A549 (cell line): Measurements from ENCODE around the gene SHC1. TPM values are rescaled to one million over a fixed set of nuclear protein-coding genes. Genes with fewer than 3 reads are reported as not detected.

ENCODE experiments used
- ATAC-seq, 2 experiments: fragments of 200-7000 bp in 1 of 2; fragments of >200 bp in 1 of 2; cut with Nextera tagmentation in 1 of 2; cut with Tn5 transposase in 1 of 2; 3 replicates each; pipeline versions ENCODE4 v1.8.0 to v1.9.1; 2018 to 2020; ENCODE audit warnings: mild to moderate bottlenecking in 1 of 2, moderate library complexity in 1 of 2
- CTCF ChIA-PET: fragments of 300-600 bp; sonication (Branson Sonifier 250); formaldehyde crosslinking; extraction: SDS; loops from one replicate; lab custom pipeline; 2021; ENCODE audit warnings: antibody characterized with exemption, inconsistent platforms; lab: Yijun Ruan, JAX
- POLR2A ChIA-PET: fragments of 350-600 bp; formaldehyde crosslinking; extraction: SDS; loops from one replicate; lab custom pipeline; 2021; ENCODE audit warnings: antibody characterized with exemption, inconsistent platforms; lab: Yijun Ruan, JAX
- DNase-seq, 2 experiments: peaks; one replicate each; pipeline versions ENCODE4 v3.0.0 to v3.0.0-alpha.2; 2011 to 2016; ENCODE audit warnings: low read depth in 1 of 2, low spot score in 1 of 2
- FAIRE-seq: peaks from 2 replicates; lab custom pipeline; 2011; peaks lifted over from hg19 to GRCh38; lab: Jason Lieb, UNC
- H3K27ac ChIP-seq, 2 experiments: fragments of >200 bp; sonication (Bioruptor Twin); formaldehyde crosslinking; 3 replicates each; pipeline ENCODE4 v1.5.1; 2016 to 2017
- H3K4me1 ChIP-seq: fragments of >200 bp; sonication (Bioruptor Twin); formaldehyde crosslinking; 3 replicates; pipeline ENCODE4 v1.6.1; 2016
- H3K4me2 ChIP-seq: fragments of >200 bp; sonication (Bioruptor Twin); formaldehyde crosslinking; 3 replicates; pipeline ENCODE4 v1.6.1; 2016
- H3K4me3 ChIP-seq: fragments of >200 bp; sonication (Bioruptor Twin); formaldehyde crosslinking; 3 replicates; pipeline ENCODE4 v1.5.1; 2016
- H3K9me3 ChIP-seq: fragments of >200 bp; sonication (Bioruptor Twin); formaldehyde crosslinking; 3 replicates; pipeline ENCODE4 v1.6.1; 2016
- BHLHE40 ChIP-seq: IDR thresholded peaks from 2 replicates; pipeline ENCODE4 v1.6.1; 2012; ENCODE audit warnings: low read depth, low read length, inconsistent platforms
- CTCF ChIP-seq: fragments of >200 bp; sonication (Bioruptor Twin); formaldehyde crosslinking; IDR thresholded peaks from 3 replicates; pipeline ENCODE4 v1.5.1; 2016
- EHF ChIP-seq: fragments of 250-450 bp; sonication (Bioruptor Pico); IDR thresholded peaks from 2 replicates; pipeline ENCODE4 v1.5.0; 2020; ENCODE audit warnings: mild to moderate bottlenecking
- FOSB ChIP-seq: fragments of 250-450 bp; sonication (Bioruptor Pico); IDR thresholded peaks from 2 replicates; pipeline ENCODE4 v1.5.0; 2020; ENCODE audit warnings: mild to moderate bottlenecking, moderate library complexity
- FOSL2 ChIP-seq, 2 experiments: fragments of 450-650 bp in 1 of 2; fragments of >200 bp in 1 of 2; sonication (Bioruptor Twin) in 1 of 2; formaldehyde crosslinking; IDR thresholded peaks; 2 replicates each; pipeline versions ENCODE4 v1.5.0 to v1.6.1; 2016 to 2020; ENCODE audit warnings: mild to moderate bottlenecking in 1 of 2, moderate library complexity in 1 of 2
- GATA3 ChIP-seq: IDR thresholded peaks from 2 replicates; pipeline ENCODE4 v1.6.1; 2012; ENCODE audit warnings: borderline replicate concordance
- HDAC2 ChIP-seq: fragments of 200-600 bp; sonication (generic); IDR thresholded peaks from 2 replicates; pipeline ENCODE4 v1.6.1; 2016
- HOXA7 ChIP-seq: fragments of 250-450 bp; sonication (Bioruptor Pico); IDR thresholded peaks from 2 replicates; pipeline ENCODE4 v1.5.0; 2020; ENCODE audit warnings: mild to moderate bottlenecking, moderate library complexity
- HOXB13 ChIP-seq: fragments of 250-450 bp; sonication (Bioruptor Pico); IDR thresholded peaks from 2 replicates; pipeline ENCODE4 v1.5.0; 2020; ENCODE audit warnings: low read depth, mild to moderate bottlenecking, moderate library complexity
- HOXB5 ChIP-seq: fragments of 250-450 bp; sonication (Bioruptor Pico); IDR thresholded peaks from 2 replicates; pipeline ENCODE4 v1.5.0; 2020; ENCODE audit warnings: mild to moderate bottlenecking, moderate library complexity
- JUN ChIP-seq, 2 experiments: fragments of >200 bp; sonication (Bioruptor Twin); formaldehyde crosslinking; IDR thresholded peaks; 2 replicates in 1 of 2; 3 replicates in 1 of 2; pipeline ENCODE4 v1.6.1; 2016 to 2017
- KDM5A ChIP-seq: fragments of 200-600 bp; sonication (generic); IDR thresholded peaks from 2 replicates; pipeline ENCODE4 v1.6.1; 2016; ENCODE audit warnings: antibody characterized with exemption, mild to moderate bottlenecking
- MAZ ChIP-seq: fragments of 150-350 bp; IDR thresholded peaks from 2 replicates; pipeline ENCODE4 v1.6.1; 2014; ENCODE audit warnings: antibody characterized with exemption, low read depth, low read length, borderline replicate concordance
- NPAS2 ChIP-seq: fragments of 250-450 bp; sonication (Bioruptor Pico); IDR thresholded peaks from 2 replicates; pipeline ENCODE4 v1.8.0; 2022; ENCODE audit warnings: mild to moderate bottlenecking, moderate library complexity, borderline replicate concordance
- POLR2A ChIP-seq: IDR thresholded peaks from 2 replicates; pipeline ENCODE4 v1.6.1; 2012; ENCODE audit warnings: mild to moderate bottlenecking, low read length
- POLR2AphosphoS2 ChIP-seq: conservative IDR thresholded peaks from 2 replicates; pipeline ENCODE4 v1.6.1; 2012; ENCODE audit warnings: low read length, improper control_type of control experiment, inconsistent platforms
- RAD21 ChIP-seq, 2 experiments: fragments of >200 bp in 1 of 2; sonication (Bioruptor Twin) in 1 of 2; formaldehyde crosslinking in 1 of 2; IDR thresholded peaks in 1 of 2; conservative IDR thresholded peaks in 1 of 2; 2 replicates in 1 of 2; 3 replicates in 1 of 2; pipeline ENCODE4 v1.6.1; 2012 to 2018; ENCODE audit warnings: inconsistent platforms in 1 of 2
- RARB ChIP-seq: fragments of 250-450 bp; sonication (Bioruptor Pico); IDR thresholded peaks from 2 replicates; pipeline ENCODE4 v1.8.0; 2021; ENCODE audit warnings: mild to moderate bottlenecking, moderate library complexity
- RFX5 ChIP-seq: fragments of 450-650 bp; IDR thresholded peaks from 2 replicates; pipeline ENCODE4 v1.7.1; 2014; ENCODE audit warnings: antibody characterized with exemption, mild to moderate bottlenecking, moderate library complexity
- SMC3 ChIP-seq: fragments of >200 bp; sonication (Bioruptor Twin); formaldehyde crosslinking; IDR thresholded peaks from 3 replicates; pipeline ENCODE4 v1.6.1; 2018; ENCODE audit warnings: inconsistent platforms
- TFCP2L1 ChIP-seq: fragments of 250-450 bp; sonication (Bioruptor Pico); IDR thresholded peaks from 2 replicates; pipeline ENCODE4 v1.5.0; 2021; ENCODE audit warnings: mild to moderate bottlenecking
- ZNF302 ChIP-seq: fragments of 250-450 bp; sonication (Bioruptor Pico); IDR thresholded peaks from 2 replicates; pipeline ENCODE4 v1.9.0; 2021; ENCODE audit warnings: inconsistent platforms, mild to moderate bottlenecking, moderate library complexity
- whole genome bisulfite sequencing: methylation state at CpG from one replicate; pipeline ENCODE4 v1.1.6; 2017; ENCODE audit errors: missing lambda C conversion rate; 5-methylcytosine and 5-hydroxymethylcytosine counted together
- polyA plus RNA-seq, 4 experiments: library from polyadenylated mRNA; depleted of rRNA in 3 of 4; stranded (reverse); fragments of >200 nt; fragmentation: RNase III in 1 of 4; extraction: RNeasy Plus Mini Kit Qiagen cat#74134 plus additional on column Dnase treatment in 1 of 4; gene quantifications; 2 replicates in 3 of 4; 3 replicates in 1 of 4; pipeline ENCODE4 v1.2.3, GENCODE V29; 2011 to 2017
- TF ChIP-seq, protein P1 (sequence below): IDR thresholded peaks from 2 replicates; pipeline ENCODE4 v1.6.1; 2012
- TF ChIP-seq, protein P2 (sequence below): fragments of 250-450 bp; sonication (Bioruptor Pico); IDR thresholded peaks from 2 replicates; pipeline ENCODE4 v1.5.0; 2020; ENCODE audit warnings: low read depth, mild to moderate bottlenecking, moderate library complexity
- TF ChIP-seq, protein P3 (sequence below): IDR thresholded peaks from 2 replicates; pipeline ENCODE4 v1.6.1; 2012
- TF ChIP-seq, protein P4 (sequence below): fragments of 250-450 bp; sonication (Bioruptor Pico); IDR thresholded peaks from 2 replicates; pipeline ENCODE4 v1.5.0; 2021; ENCODE audit warnings: mild to moderate bottlenecking, moderate library complexity, borderline replicate concordance

Gene SHC1
- polyA plus RNA-seq, 2 of the 4 experiments (the other 2 are of a cell fraction), result 118 to 174 TPM

GRCh38 chr1:154962156-154962749 lies 8.3 kb downstream of the SHC1 start:
- 11% methylated on average over 25 of the region's 25 CpGs for WGBS
- Histone ChIP-seq H3K4me1 (peaks cover 26% of the 10 kb centered on the region), H3K4me2 (peak overlapping the region; percentile 99), H3K9me3 (no peaks in the 10 kb centered on the region), H3K4me3 (peak overlapping the region; percentile 74), H3K27ac (peak overlapping the region; percentile 97)
- ChIA-PET POLR2A (interaction anchor here (2.8 kb wide), 1 partner anchor 10 kb away, joined by 67 read pairs; the partner anchor contains the start of genes CKS1B and SHC1), CTCF (interaction anchor here (0.5 to 3.4 kb wide), 7 partner anchors 10 to 470 kb away, joined by 3 to 19 read pairs (median 4); partner anchors contain the start of gene PMVK)
- peak in 1 of 2 experiments; percentile 51 for DNase-seq
- peak; percentile 12 to 25 for ATAC-seq
- no peak for FAIRE-seq
- TF ChIP-seq RAD21 (conservative IDR thresholded peaks at IDR 0.05 in 1 of 2, IDR thresholded peaks at IDR 0.05 in 1 of 2) (peak in 1 of 2 experiments; percentile 16; a peak in 1 of 5 replicates), BHLHE40 (no peak)
- TF ChIP-seq, protein P1, sequence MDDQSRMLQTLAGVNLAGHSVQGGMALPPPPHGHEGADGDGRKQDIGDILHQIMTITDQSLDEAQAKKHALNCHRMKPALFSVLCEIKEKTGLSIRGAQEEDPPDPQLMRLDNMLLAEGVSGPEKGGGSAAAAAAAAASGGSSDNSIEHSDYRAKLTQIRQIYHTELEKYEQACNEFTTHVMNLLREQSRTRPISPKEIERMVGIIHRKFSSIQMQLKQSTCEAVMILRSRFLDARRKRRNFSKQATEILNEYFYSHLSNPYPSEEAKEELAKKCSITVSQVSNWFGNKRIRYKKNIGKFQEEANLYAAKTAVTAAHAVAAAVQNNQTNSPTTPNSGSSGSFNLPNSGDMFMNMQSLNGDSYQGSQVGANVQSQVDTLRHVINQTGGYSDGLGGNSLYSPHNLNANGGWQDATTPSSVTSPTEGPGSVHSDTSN, result 0 out of 2 replicates have a peak, but pooled peaks have one; percentile 10

- ATAC-seq (peak; percentile 82 to 90), FAIRE-seq (no peak), DNase-seq (peak; percentile 76 to 81)
- CTCF ChIA-PET, result interaction anchor here (0.5 to 3.4 kb wide), 9 partner anchors 9 to 1189 kb away, joined by 3 to 19 read pairs (median 4); partner anchors contain the start of gene PMVK
- peak within 1 kb of the TSS; percentile 99 for H3K4me2 ChIP-seq
- H3K9me3 ChIP-seq, result no peaks in the 10 kb centered on the region
- POLR2A ChIA-PET, result interaction anchor here (0.7 to 2.8 kb wide), 7 partner anchors 11 to 103 kb away, joined by 3 to 67 read pairs (median 4); partner anchors contain the start of genes CKS1B, EFNA4, FLAD1 and SHC1
- peaks cover 30% of the 10 kb centered on the region for H3K4me1 ChIP-seq
- H3K27ac ChIP-seq, result peak within 1 kb of the TSS; percentile 97
- H3K4me3 ChIP-seq, result peak within 1 kb of the TSS; percentile 74
- under 1% methylated on average over 18 of the region's 93 CpGs for WGBS
- TF ChIP-seq TFCP2L1, result peak; percentile 72
- TF ChIP-seq CTCF, result peak; percentile 90
- 0 out of 2 replicates have a peak, but pooled peaks have one; percentile 34 for TF ChIP-seq RARB
- peak; percentile 82; the same call in 1 of the 2 replicates for TF ChIP-seq HOXA7 (CRISPR knock-in tag)
- no peak for TF ChIP-seq HDAC2
- TF ChIP-seq, protein P2, sequence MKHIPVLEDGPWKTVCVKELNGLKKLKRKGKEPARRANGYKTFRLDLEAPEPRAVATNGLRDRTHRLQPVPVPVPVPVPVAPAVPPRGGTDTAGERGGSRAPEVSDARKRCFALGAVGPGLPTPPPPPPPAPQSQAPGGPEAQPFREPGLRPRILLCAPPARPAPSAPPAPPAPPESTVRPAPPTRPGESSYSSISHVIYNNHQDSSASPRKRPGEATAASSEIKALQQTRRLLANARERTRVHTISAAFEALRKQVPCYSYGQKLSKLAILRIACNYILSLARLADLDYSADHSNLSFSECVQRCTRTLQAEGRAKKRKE, result peak; percentile 64; the same call in 1 of the 2 replicates
- 0 out of 2 replicates have a peak, but pooled peaks have one; percentile 83 for TF ChIP-seq MAZ
- TF ChIP-seq, protein P3, sequence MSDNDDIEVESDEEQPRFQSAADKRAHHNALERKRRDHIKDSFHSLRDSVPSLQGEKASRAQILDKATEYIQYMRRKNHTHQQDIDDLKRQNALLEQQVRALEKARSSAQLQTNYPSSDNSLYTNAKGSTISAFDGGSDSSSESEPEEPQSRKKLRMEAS, result peak; percentile 69; the same call in 1 of the 2 replicates
- 0 out of 2 replicates have a peak, but pooled peaks have one; percentile 26 for TF ChIP-seq RFX5
- peak; percentile 79 for TF ChIP-seq SMC3
- TF ChIP-seq, protein P4, sequence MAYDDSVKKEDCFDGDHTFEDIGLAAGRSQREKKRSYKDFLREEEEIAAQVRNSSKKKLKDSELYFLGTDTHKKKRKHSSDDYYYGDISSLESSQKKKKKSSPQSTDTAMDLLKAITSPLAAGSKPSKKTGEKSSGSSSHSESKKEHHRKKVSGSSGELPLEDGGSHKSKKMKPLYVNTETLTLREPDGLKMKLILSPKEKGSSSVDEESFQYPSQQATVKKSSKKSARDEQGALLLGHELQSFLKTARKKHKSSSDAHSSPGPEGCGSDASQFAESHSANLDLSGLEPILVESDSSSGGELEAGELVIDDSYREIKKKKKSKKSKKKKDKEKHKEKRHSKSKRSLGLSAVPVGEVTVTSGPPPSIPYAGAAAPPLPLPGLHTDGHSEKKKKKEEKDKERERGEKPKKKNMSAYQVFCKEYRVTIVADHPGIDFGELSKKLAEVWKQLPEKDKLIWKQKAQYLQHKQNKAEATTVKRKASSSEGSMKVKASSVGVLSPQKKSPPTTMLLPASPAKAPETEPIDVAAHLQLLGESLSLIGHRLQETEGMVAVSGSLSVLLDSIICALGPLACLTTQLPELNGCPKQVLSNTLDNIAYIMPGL (CRISPR knock-in tag), result no peak; the same call in 1 of the 2 replicates
- peak; percentile 56; the same call in 1 of the 2 replicates for TF ChIP-seq BHLHE40
- no peak for TF ChIP-seq HOXB13 (CRISPR knock-in tag)
- peak; percentile 46; the same call in 1 of the 2 replicates for TF ChIP-seq GATA3
- TF ChIP-seq FOSB (CRISPR knock-in tag), result peak; percentile 63; the same call in 1 of the 2 replicates
- peak; percentile 69; the same call in 1 of the 2 replicates for TF ChIP-seq HOXB5 (CRISPR knock-in tag)
- TF ChIP-seq NPAS2 (CRISPR knock-in tag), result no peak
- peak; percentile 69 to 98; a peak in 4 of 5 replicates for TF ChIP-seq JUN (IDR thresholded peaks at IDR 0.05)
- TF ChIP-seq POLR2A, result peak; percentile 66
- no peak for TF ChIP-seq FOSL2 (IDR thresholded peaks at IDR 0.05)
- TF ChIP-seq FOSL2 (CRISPR knock-in tag; IDR thresholded peaks at IDR 0.05), result peak; percentile 30
- TF ChIP-seq ZNF302 (CRISPR knock-in tag), result no peak
- peak in 1 of 2 experiments; percentile 81; a peak in 4 of 5 replicates for TF ChIP-seq RAD21 (conservative IDR thresholded peaks at IDR 0.05 in 1 of 2, IDR thresholded peaks at IDR 0.05 in 1 of 2)
- peak; percentile 81 for TF ChIP-seq KDM5A
- TF ChIP-seq EHF (CRISPR knock-in tag), result peak; percentile 45; the same call in 1 of the 2 replicates
- TF ChIP-seq POLR2AphosphoS2, result peak; percentile 86
These were observed 9.1 kb downstream of the SHC1 start, which contains the start of gene PYGO2 for GRCh38 chr1:154961207-154962155. Gene PYGO2 (minus strand): TSS chr1:154961782. CDS start chr1:154961576, 206 bp downstream.
